Measurements from ENCODE around the gene KATNAL1.
"Not testable (repeated sequence)": the region's sequence is repeated elsewhere in the genome, so short reads cannot be mapped to it uniquely, and the experiment has no call there.

The KATNAL1 gene

GRCh38 chr13:30295116-30295515 is 12.2 kb downstream of the KATNAL1 start:
- no peak for DNase-seq (ENCODE audit: low read depth in 1 of 2, low spot score in 1 of 2)

- DNase-seq (ENCODE audit: low read depth in 1 of 2, low spot score in 1 of 2): no peak
These were observed 13.3 kb downstream of the KATNAL1 start for GRCh38 chr13:30294004-30294403.

GRCh38 chr13:30292325-30292724 is 15.0 kb downstream of the KATNAL1 start:
- no peak for DNase-seq (ENCODE audit: low read depth in 1 of 2, low spot score in 1 of 2)

DNA sequence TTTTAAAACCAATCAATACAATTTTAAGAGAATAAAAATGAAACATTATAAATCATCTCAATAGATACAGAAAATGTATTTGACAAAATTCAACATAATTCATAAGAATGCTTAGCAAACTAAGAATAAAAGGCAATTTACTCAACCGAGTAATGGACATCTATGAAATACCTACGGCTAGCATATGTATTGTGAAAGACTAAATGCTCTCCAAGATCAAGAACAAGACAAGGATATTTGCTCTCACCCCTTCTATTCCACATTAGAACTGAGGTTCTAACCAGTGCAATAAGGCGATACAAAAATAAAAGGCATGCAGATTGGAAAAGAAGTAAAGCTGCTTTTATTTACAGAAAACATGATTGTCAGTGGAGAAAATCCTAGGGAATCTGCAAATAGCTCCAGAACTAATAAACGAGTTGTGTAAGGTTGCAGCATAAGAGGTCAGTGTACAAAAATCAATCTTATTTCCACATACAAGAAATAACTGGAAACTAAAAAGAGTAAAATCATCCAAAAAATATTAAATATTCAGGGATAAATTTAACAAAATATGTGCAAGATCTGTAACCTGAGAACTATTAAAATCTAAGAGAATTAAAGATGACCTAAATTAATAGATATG is 16.4 kb downstream of the KATNAL1 start:
- DNase-seq (ENCODE audit: low read depth in 1 of 2, low spot score in 1 of 2): no peak

- DNase-seq (ENCODE audit: low read depth in 1 of 2, low spot score in 1 of 2): no peak
These were observed 17.8 kb downstream of the KATNAL1 start for GRCh38 chr13:30289533-30289932.

- not testable (repeated sequence) for DNase-seq (ENCODE audit: low read depth in 1 of 2, low spot score in 1 of 2)
These were observed 21.3 kb downstream of the KATNAL1 start for GRCh38 chr13:30286059-30286458.

- no peak for DNase-seq (ENCODE audit: low read depth in 1 of 2, low spot score in 1 of 2)
These were observed 31.2 kb downstream of the KATNAL1 start for GRCh38 chr13:30276178-30276577.

DNA sequence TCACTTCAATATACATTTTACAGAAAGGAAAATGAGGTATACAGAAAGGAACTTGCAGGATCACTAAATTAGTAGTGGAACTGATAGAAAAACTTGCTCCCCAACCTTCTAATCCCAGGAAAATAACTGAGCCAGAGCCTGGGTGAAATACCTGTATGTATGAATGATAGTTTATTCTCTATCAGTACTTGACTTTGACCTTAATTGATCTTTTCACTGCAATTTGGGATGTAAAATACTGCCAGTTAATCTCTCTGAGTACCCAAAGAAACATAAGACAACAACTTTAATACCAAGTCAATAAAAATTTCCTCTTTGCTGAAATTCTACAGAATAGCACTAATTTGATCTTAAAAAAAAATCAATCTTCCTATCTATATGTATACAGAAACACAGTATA is 33.3 kb downstream of the KATNAL1 start:
- DNase-seq (ENCODE audit: low read depth in 1 of 2, low spot score in 1 of 2): no peak

DNA sequence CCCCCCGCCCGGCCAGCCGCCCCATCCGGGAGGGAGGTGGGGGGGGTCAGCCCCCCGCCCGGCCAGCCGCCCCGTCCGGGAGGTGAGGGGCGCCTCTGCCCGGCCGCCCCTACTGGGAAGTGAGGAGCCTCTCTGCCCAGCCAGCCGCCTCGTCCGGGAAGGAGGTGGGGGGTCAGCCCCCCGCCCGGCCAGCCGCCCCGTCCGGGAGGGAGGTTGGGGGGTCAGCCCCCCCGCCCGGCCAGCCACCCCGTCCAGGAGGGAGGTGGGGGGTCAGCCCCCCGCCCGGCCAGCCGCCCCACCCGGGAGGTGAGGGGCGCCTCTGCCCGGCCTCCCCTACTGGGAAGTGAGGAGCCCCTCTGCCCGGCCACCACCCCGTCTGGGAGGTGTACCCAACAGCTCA is 37.3 kb downstream of the KATNAL1 start:
- not testable (repeated sequence) for DNase-seq (ENCODE audit: low read depth in 1 of 2, low spot score in 1 of 2)

GRCh38 chr13:30268673-30269072 is 38.7 kb downstream of the KATNAL1 start:
- DNase-seq (ENCODE audit: low read depth in 1 of 2, low spot score in 1 of 2): no peak

DNA sequence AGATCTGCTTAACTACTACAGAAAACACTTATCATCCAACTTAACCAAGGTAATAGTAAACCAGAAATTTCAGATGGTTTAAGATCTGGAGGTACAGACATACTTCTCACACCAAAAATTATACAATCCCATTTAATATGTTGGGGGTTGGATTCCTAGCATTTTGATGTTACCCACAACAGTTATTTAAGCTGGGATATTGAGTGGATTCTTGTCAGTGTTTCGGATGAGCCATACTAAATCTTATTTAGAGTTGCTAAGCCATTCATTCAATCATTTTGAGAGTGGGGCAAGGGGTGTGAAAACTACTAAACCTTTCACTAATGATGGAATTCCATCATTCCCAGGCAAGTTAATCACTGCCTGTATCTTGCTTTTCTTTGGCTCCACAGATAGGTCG is 40.6 kb downstream of the KATNAL1 start:
- DNase-seq (ENCODE audit: low read depth in 1 of 2, low spot score in 1 of 2): no peak

GRCh38 chr13:30259149-30259733 is 48.1 kb downstream of the KATNAL1 start:
- DNase-seq (ENCODE audit: low read depth in 1 of 2, low spot score in 1 of 2): not testable (repeated sequence)

- DNase-seq (ENCODE audit: low read depth in 1 of 2, low spot score in 1 of 2): no peak
These were observed 49.8 kb downstream of the KATNAL1 start for GRCh38 chr13:30257468-30258099.

GRCh38 chr13:30256713-30257467 is 50.5 kb downstream of the KATNAL1 start:
- DNase-seq (ENCODE audit: low read depth in 1 of 2, low spot score in 1 of 2): no peak

DNA sequence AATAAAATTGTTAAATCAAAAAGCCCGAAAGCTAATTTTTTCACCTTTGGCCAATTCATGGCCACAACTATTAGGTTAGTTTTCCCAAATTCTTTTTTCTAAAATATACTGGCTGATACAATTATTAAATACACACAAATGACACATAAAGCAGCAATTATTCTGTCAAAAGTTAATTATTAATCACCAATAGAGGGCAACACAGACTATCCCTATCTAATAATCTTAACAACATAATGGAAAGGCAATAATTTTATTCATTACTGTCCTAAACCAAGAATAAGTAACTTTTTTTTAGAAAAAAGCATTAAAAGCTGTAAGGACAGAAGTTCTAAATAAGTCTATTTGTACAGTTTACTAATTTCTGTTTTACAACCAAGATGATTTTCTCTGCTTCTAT is 51.7 kb downstream of the KATNAL1 start:
- DNase-seq (ENCODE audit: low read depth in 1 of 2, low spot score in 1 of 2): no peak

- no peak for DNase-seq (ENCODE audit: low read depth in 1 of 2, low spot score in 1 of 2)
These were observed 53.5 kb downstream of the KATNAL1 start for GRCh38 chr13:30253830-30254229.

DNA sequence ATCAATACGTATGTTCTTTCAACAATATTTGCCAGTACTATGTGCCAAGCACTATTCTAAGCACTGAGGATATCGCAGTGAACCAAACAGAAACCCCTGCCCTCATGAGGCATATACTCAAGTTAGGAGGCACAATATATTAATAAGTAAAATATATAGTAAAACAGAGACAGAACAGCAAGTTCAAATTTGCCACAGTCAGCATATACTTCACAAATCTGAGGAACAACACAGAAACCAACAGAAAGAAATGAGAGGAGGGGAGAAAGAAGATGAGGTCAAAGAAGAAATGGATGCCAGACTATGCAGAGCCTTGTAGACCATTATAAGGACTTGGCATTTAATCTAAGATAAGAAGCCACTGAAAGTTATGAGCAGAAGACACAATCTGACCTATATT is 59.9 kb downstream of the KATNAL1 start:
- DNase-seq (ENCODE audit: low read depth in 1 of 2, low spot score in 1 of 2): no peak

- no peak for DNase-seq (ENCODE audit: low read depth in 1 of 2, low spot score in 1 of 2)
These were observed 65.8 kb downstream of the KATNAL1 start for GRCh38 chr13:30241532-30241931.

DNA sequence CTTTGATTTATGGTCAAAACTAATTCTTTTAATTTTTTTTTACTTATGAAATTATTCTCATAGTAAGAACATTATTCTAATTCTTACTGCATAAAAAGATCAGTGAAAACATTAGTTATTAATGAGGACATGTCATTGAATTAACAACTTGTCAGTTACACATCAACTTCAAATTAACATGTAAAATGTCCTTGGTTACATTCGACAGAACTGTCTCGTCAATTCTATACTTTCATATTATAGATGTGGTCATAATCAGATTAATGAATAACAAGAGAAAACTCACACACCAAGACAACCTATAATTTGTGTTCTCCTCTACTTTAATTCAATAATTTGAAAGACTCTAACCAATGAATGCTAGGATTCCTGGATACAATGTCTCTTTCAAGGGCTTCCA is 66.7 kb downstream of the KATNAL1 start:
- no peak for DNase-seq (ENCODE audit: low read depth in 1 of 2, low spot score in 1 of 2)

- no peak for DNase-seq (ENCODE audit: low read depth in 1 of 2, low spot score in 1 of 2)
These were observed 72.1 kb downstream of the KATNAL1 start for GRCh38 chr13:30235216-30235615.

GRCh38 chr13:30234619-30235162 is 72.7 kb downstream of the KATNAL1 start:
- DNase-seq (ENCODE audit: low read depth in 1 of 2, low spot score in 1 of 2): no peak

- peak in 1 of 2 donors; percentile 3 for DNase-seq (ENCODE audit: low read depth in 1 of 2, low spot score in 1 of 2)
These were observed 82.6 kb downstream of the KATNAL1 start for GRCh38 chr13:30224732-30225131.

All from activated CD4-positive, alpha-beta T cell treated with anti-CD3 and anti-CD28 coated beads, Interleukin-2, amount 50 U/mL, for 24 hours (primary cell).